ENCODE data around the gene MAMDC2. TPM values are rescaled to one million over a fixed set of nuclear protein-coding genes. Genes with fewer than 3 reads are reported as not detected.

The MAMDC2 gene
- total and polyA plus RNA-seq, 12 donors: 0.83 to 15.7 (median 5.0) TPM

- H3K36me3 ChIP-seq (replicated peaks in 1 of 2): no peaks in the 10 kb centered on the region
- no peak overlapping the region for H3K4me3 ChIP-seq
- no peak overlapping the region for H3K27ac ChIP-seq
- intact Hi-C loops (cut with DNase I): no loop called here
- no peak for DNase-seq
- no peaks in the 10 kb centered on the region for H3K9me3 ChIP-seq (replicated peaks in 1 of 3)
- no peaks in the 10 kb centered on the region for H3K27me3 ChIP-seq
- TF ChIP-seq POLR2A (IDR thresholded peaks at IDR 0.05): no peak
- no peak for TF ChIP-seq CTCF (IDR thresholded peaks at IDR 0.05)
- no peaks in the 10 kb centered on the region for H3K4me1 ChIP-seq (replicated peaks in 1 of 2)
- WGBS, 4 donors: 73 to 85% (median 81%) methylated on average over 7 of the region's 7 CpGs
These were observed 126.6 kb downstream of the MAMDC2 start for GRCh38 chr9:70170151-70170790.

- Histone ChIP-seq H3K4me1 (replicated peaks in 1 of 2) (no peaks in the 10 kb centered on the region), H3K36me3 (replicated peaks in 1 of 2) (no peaks in the 10 kb centered on the region), H3K27ac (no peak overlapping the region), H3K4me3 (no peak overlapping the region), H3K27me3 (no peaks in the 10 kb centered on the region), H3K9me3 (replicated peaks in 1 of 3) (no peaks in the 10 kb centered on the region)
- TF ChIP-seq POLR2A (IDR thresholded peaks at IDR 0.05): no peak
- TF ChIP-seq CTCF (IDR thresholded peaks at IDR 0.05): no peak
- intact Hi-C loops (cut with DNase I): no loop called here
- WGBS, 4 donors: 40 to 95% (median 83%) methylated on average over 1 of the region's 1 CpG
- no peak for DNase-seq
These were observed 128.9 kb downstream of the MAMDC2 start for GRCh38 chr9:70172532-70172931.

- Histone ChIP-seq H3K27me3 (no peaks in the 10 kb centered on the region), H3K4me1 (replicated peaks in 1 of 2) (no peaks in the 10 kb centered on the region), H3K9me3 (replicated peaks in 1 of 3) (no peaks in the 10 kb centered on the region), H3K4me3 (no peak overlapping the region), H3K36me3 (replicated peaks in 1 of 2) (no peaks in the 10 kb centered on the region), H3K27ac (peak overlapping the region in 2 of 5 donors; percentile 19 to 50)
- intact Hi-C loops (cut with DNase I): no loop called here
- WGBS, 4 donors: 79 to 96% (median 83%) methylated on average over 1 of the region's 1 CpG
- TF ChIP-seq POLR2A (IDR thresholded peaks at IDR 0.05) (no peak), CTCF (IDR thresholded peaks at IDR 0.05) (no peak)
- DNase-seq: no peak
These were observed 133.5 kb downstream of the MAMDC2 start for GRCh38 chr9:70177121-70177520.

- H3K27ac ChIP-seq: no peak overlapping the region
- TF ChIP-seq CTCF (IDR thresholded peaks at IDR 0.05) (no peak), POLR2A (IDR thresholded peaks at IDR 0.05) (no peak)
- WGBS, 4 donors: 50 to 58% (median 56%) methylated on average over 2 of the region's 2 CpGs
- no peaks in the 10 kb centered on the region for H3K9me3 ChIP-seq (replicated peaks in 1 of 3)
- H3K4me1 ChIP-seq (replicated peaks in 1 of 2): no peaks in the 10 kb centered on the region
- no peaks in the 10 kb centered on the region for H3K36me3 ChIP-seq (replicated peaks in 1 of 2)
- H3K27me3 ChIP-seq: no peaks in the 10 kb centered on the region
- intact Hi-C loops (cut with DNase I): no loop called here
- no peak for DNase-seq
- H3K4me3 ChIP-seq: no peak overlapping the region
These were observed 149.1 kb downstream of the MAMDC2 start for GRCh38 chr9:70192707-70193106.

Measured in adrenal gland (tissue), 12 donors.